ENCODE data around the gene ASB13.

Gene ASB13

DNA sequence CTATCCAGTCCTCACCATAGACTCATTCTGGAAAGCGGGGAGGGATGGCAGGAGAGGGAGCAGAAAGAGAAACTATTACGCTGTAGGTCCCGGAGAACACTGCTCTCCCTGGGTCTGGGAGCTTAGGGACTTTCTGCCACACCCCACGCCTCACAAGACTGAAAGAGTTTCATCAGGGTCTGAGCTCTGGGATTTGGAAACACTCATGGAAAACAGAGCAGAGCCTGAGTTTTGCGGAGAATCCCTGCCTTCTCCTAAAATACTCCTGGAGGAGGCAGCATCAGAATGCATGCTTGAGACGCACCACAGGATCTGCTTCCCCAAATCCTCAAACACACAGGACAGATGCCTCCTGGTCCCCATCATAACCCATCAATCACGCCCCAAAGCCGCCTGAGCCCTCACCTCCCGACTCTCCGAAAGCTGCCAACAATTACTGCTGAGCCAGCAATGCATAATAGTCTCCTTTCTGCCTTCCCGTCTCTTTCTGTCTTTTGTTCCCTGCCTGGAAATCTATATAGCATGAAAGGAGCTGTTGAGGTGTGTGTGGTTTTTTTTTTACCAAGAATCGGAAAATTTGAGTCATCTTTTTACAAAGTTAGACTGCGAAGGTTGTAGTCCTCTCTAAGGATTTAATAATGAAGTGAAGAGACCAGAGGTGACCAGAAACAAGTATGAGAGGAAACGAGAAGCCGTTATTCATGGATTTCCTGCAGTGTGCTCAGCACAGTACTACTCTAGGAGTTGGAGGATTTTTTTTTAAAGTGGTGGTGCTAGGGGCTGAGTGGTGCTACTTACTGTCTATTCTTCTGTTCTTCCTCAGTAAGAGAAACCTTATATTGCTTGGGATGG is 37.7 kb downstream of the ASB13 start:
- no peak for DNase-seq (ENCODE audit: low spot score)
- H3K4me3 ChIP-seq (ENCODE audit: low read length in 2 of 2): no peak overlapping the region
- no CpG with 5 or more reads among the region's 15 CpGs for WGBS, 2 donors (ENCODE audit: extremely low coverage in 2 of 2, insufficient read length in 2 of 2, insufficient replicate concordance in 1 of 2)
- no peak overlapping the region for H3K27ac ChIP-seq (replicated peaks; ENCODE audit: low read length)
- no peaks in the 10 kb centered on the region for H3K9me3 ChIP-seq (replicated peaks in 1 of 2; ENCODE audit: control insufficient read depth in 2 of 2, insufficient read depth in 1 of 2, low read depth in 1 of 2, low read length in 2 of 2)
- H3K4me1 ChIP-seq (ENCODE audit: control insufficient read depth in 2 of 2, insufficient read depth in 1 of 2, low read depth in 1 of 2, low read length in 2 of 2): peaks cover 0 to 9% of the 10 kb centered on the region in 2 donors
- no peak overlapping the region for H2BK120ac ChIP-seq (ENCODE audit: low read depth, low read length)
- no peak overlapping the region for H3K23ac ChIP-seq (ENCODE audit: low read depth, low read length, poor library complexity)
- H3K27me3 ChIP-seq (ENCODE audit: control insufficient read depth in 3 of 3, insufficient read depth in 3 of 3, low read depth in 1 of 3, low read length in 3 of 3): no peaks in the 10 kb centered on the region
- H3K79me1 ChIP-seq (ENCODE audit: low read depth, low read length): no peaks in the 10 kb centered on the region
- H2AFZ ChIP-seq (ENCODE audit: low read length): peak overlapping the region; percentile 85
- no peak overlapping the region for H2BK15ac ChIP-seq (ENCODE audit: low read length)
- H3K18ac ChIP-seq (ENCODE audit: low read length): no peak overlapping the region
- H3K36me3 ChIP-seq (replicated peaks in 1 of 2; ENCODE audit: control insufficient read depth in 2 of 2, insufficient read depth in 2 of 2, low read length in 2 of 2): no peaks in the 10 kb centered on the region
- H4K8ac ChIP-seq (ENCODE audit: low read depth, low read length): no peak overlapping the region
- no peak overlapping the region for H4K91ac ChIP-seq (ENCODE audit: low read depth, low read length, poor library complexity)
- H2BK5ac ChIP-seq (ENCODE audit: low read length): no peak overlapping the region
- H3K9ac ChIP-seq (ENCODE audit: low read depth, low read length, poor library complexity): no peak overlapping the region
- H3K4ac ChIP-seq (ENCODE audit: low read length): no peak overlapping the region
- no peak overlapping the region for H3K4me2 ChIP-seq (ENCODE audit: insufficient read depth, low read length, poor library complexity, severe bottlenecking)
- no peak overlapping the region for H2AK5ac ChIP-seq (ENCODE audit: low read depth, low read length)
- H3K14ac ChIP-seq (ENCODE audit: low read length): no peak overlapping the region
- H2BK12ac ChIP-seq (ENCODE audit: low read length): no peak overlapping the region

DNA sequence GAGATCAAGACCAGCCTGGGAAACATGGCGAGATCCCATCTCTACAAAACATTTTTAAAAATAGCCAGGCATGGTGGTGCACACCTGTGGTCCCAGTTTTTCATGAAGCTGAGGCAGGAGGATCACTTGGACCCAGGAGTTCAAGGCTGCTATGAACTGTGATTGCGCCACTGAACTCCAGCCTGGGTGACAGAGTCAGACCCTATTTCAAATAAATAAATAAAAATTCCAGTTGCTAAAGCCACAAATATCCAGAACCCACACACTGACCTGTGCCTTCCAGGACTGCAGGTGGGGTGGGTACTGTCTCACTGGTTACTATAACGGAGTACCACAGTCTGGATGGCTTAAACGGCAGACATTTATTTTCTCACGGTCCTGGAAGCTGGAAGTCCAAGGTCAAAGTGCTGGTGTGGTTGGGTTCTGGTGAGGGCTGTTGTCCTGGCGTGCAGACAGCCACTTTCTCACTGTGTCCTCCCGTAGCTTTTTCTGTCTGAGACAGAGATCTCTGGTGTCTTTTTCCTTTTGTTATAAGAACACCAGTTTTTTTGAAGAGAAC is 38.8 kb downstream of the ASB13 start:
- Histone ChIP-seq H3K18ac (ENCODE audit: low read length) (no peak overlapping the region), H2AFZ (ENCODE audit: low read length) (peak overlapping the region; percentile 85), H3K27ac (replicated peaks; ENCODE audit: low read length) (no peak overlapping the region), H2BK120ac (ENCODE audit: low read depth, low read length) (no peak overlapping the region), H4K8ac (ENCODE audit: low read depth, low read length) (no peak overlapping the region), H3K36me3 (replicated peaks in 1 of 2; ENCODE audit: control insufficient read depth in 2 of 2, insufficient read depth in 2 of 2, low read length in 2 of 2) (no peaks in the 10 kb centered on the region), H2BK5ac (ENCODE audit: low read length) (no peak overlapping the region), H2AK5ac (ENCODE audit: low read depth, low read length) (no peak overlapping the region), H2BK15ac (ENCODE audit: low read length) (no peak overlapping the region), H3K4me1 (ENCODE audit: control insufficient read depth in 2 of 2, insufficient read depth in 1 of 2, low read depth in 1 of 2, low read length in 2 of 2) (peaks cover 0 to 11% of the 10 kb centered on the region in 2 donors), H4K91ac (ENCODE audit: low read depth, low read length, poor library complexity) (no peak overlapping the region), H3K9ac (ENCODE audit: low read depth, low read length, poor library complexity) (no peak overlapping the region), H3K9me3 (replicated peaks in 1 of 2; ENCODE audit: control insufficient read depth in 2 of 2, insufficient read depth in 1 of 2, low read depth in 1 of 2, low read length in 2 of 2) (no peaks in the 10 kb centered on the region), H2BK12ac (ENCODE audit: low read length) (no peak overlapping the region), H3K4me3 (ENCODE audit: low read length in 2 of 2) (no peak overlapping the region), H3K14ac (ENCODE audit: low read length) (no peak overlapping the region), H3K27me3 (ENCODE audit: control insufficient read depth in 3 of 3, insufficient read depth in 3 of 3, low read depth in 1 of 3, low read length in 3 of 3) (no peaks in the 10 kb centered on the region), H3K4ac (ENCODE audit: low read length) (no peak overlapping the region), H3K79me1 (ENCODE audit: low read depth, low read length) (no peaks in the 10 kb centered on the region), H3K4me2 (ENCODE audit: insufficient read depth, low read length, poor library complexity, severe bottlenecking) (no peak overlapping the region), H3K23ac (ENCODE audit: low read depth, low read length, poor library complexity) (no peak overlapping the region)
- no CpG with 5 or more reads among the region's 7 CpGs for WGBS, 2 donors (ENCODE audit: extremely low coverage in 2 of 2, insufficient read length in 2 of 2, insufficient replicate concordance in 1 of 2)
- DNase-seq (ENCODE audit: low spot score): no peak

GRCh38 chr10:5625992-5626777 is 40.2 kb downstream of the ASB13 start:
- Histone ChIP-seq H2BK15ac (ENCODE audit: low read length) (no peak overlapping the region), H3K23ac (ENCODE audit: low read depth, low read length, poor library complexity) (peak overlapping the region; percentile 8)

DNA sequence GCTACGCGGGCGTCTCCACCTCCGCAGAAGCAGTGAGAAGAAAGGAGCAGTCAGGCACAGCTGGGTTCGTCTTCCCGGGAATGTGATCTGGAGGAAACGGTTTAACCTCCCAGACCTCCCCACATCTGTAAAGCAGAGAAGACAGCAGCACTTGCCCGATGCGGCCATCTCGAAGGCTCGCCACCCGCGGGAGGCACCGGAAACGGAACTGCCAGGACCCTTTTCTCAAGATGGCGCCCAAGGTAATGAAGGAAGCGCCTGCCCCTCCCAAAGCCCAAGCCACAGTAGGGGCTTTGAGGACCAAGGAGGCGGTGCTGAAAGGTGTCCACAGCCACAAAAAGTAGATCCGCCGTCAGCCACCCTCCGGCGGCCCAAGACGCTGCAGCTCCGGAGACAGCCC is 41.7 kb downstream of the ASB13 start:
- Histone ChIP-seq H4K8ac (ENCODE audit: low read depth, low read length) (no peak overlapping the region), H3K36me3 (replicated peaks in 1 of 2; ENCODE audit: control insufficient read depth in 2 of 2, insufficient read depth in 2 of 2, low read length in 2 of 2) (no peaks in the 10 kb centered on the region), H3K27me3 (ENCODE audit: control insufficient read depth in 3 of 3, insufficient read depth in 3 of 3, low read depth in 1 of 3, low read length in 3 of 3) (no peaks in the 10 kb centered on the region), H3K23ac (ENCODE audit: low read depth, low read length, poor library complexity) (peak overlapping the region; percentile 17), H3K14ac (ENCODE audit: low read length) (no peak overlapping the region), H2BK5ac (ENCODE audit: low read length) (no peak overlapping the region), H2AFZ (ENCODE audit: low read length) (peak overlapping the region; percentile 10), H3K9ac (ENCODE audit: low read depth, low read length, poor library complexity) (no peak overlapping the region), H3K79me1 (ENCODE audit: low read depth, low read length) (no peaks in the 10 kb centered on the region), H3K4me2 (ENCODE audit: insufficient read depth, low read length, poor library complexity, severe bottlenecking) (no peak overlapping the region), H3K27ac (replicated peaks; ENCODE audit: low read length) (no peak overlapping the region), H3K9me3 (replicated peaks in 1 of 2; ENCODE audit: control insufficient read depth in 2 of 2, insufficient read depth in 1 of 2, low read depth in 1 of 2, low read length in 2 of 2) (no peaks in the 10 kb centered on the region), H4K91ac (ENCODE audit: low read depth, low read length, poor library complexity) (no peak overlapping the region), H2BK120ac (ENCODE audit: low read depth, low read length) (peak overlapping the region; percentile 81), H2BK12ac (ENCODE audit: low read length) (no peak overlapping the region), H3K18ac (ENCODE audit: low read length) (peak overlapping the region; percentile 53), H3K4me1 (ENCODE audit: control insufficient read depth in 2 of 2, insufficient read depth in 1 of 2, low read depth in 1 of 2, low read length in 2 of 2) (peaks cover 4 to 12% of the 10 kb centered on the region in 2 donors), H2BK15ac (ENCODE audit: low read length) (peak overlapping the region; percentile 56), H3K4me3 (ENCODE audit: low read length in 2 of 2) (no peak overlapping the region), H3K4ac (ENCODE audit: low read length) (no peak overlapping the region), H2AK5ac (ENCODE audit: low read depth, low read length) (peak overlapping the region; percentile 42)
- no CpG with 5 or more reads among the region's 24 CpGs for WGBS, 2 donors (ENCODE audit: extremely low coverage in 2 of 2, insufficient read length in 2 of 2, insufficient replicate concordance in 1 of 2)
- no peak for DNase-seq (ENCODE audit: low spot score)

More at GRCh38 chr10:5625992-5626777, 40.2 kb downstream of the ASB13 start:
- Histone ChIP-seq H2BK12ac (ENCODE audit: low read length) (no peak overlapping the region), H3K79me1 (ENCODE audit: low read depth, low read length) (no peaks in the 10 kb centered on the region), H4K8ac (ENCODE audit: low read depth, low read length) (no peak overlapping the region), H3K9me3 (replicated peaks in 1 of 2; ENCODE audit: control insufficient read depth in 2 of 2, insufficient read depth in 1 of 2, low read depth in 1 of 2, low read length in 2 of 2) (no peaks in the 10 kb centered on the region), H3K9ac (ENCODE audit: low read depth, low read length, poor library complexity) (no peak overlapping the region), H3K27ac (replicated peaks; ENCODE audit: low read length) (no peak overlapping the region), H3K4me1 (ENCODE audit: control insufficient read depth in 2 of 2, insufficient read depth in 1 of 2, low read depth in 1 of 2, low read length in 2 of 2) (peaks cover 0 to 11% of the 10 kb centered on the region in 2 donors), H3K4ac (ENCODE audit: low read length) (no peak overlapping the region), H2AFZ (ENCODE audit: low read length) (no peak overlapping the region), H3K36me3 (replicated peaks in 1 of 2; ENCODE audit: control insufficient read depth in 2 of 2, insufficient read depth in 2 of 2, low read length in 2 of 2) (no peaks in the 10 kb centered on the region), H3K4me3 (ENCODE audit: low read length in 2 of 2) (peak overlapping the region in 1 of 2 donors; percentile 2), H3K14ac (ENCODE audit: low read length) (no peak overlapping the region), H4K91ac (ENCODE audit: low read depth, low read length, poor library complexity) (no peak overlapping the region), H3K18ac (ENCODE audit: low read length) (peak overlapping the region; percentile 21), H2BK5ac (ENCODE audit: low read length) (no peak overlapping the region), H2BK120ac (ENCODE audit: low read depth, low read length) (no peak overlapping the region), H3K4me2 (ENCODE audit: insufficient read depth, low read length, poor library complexity, severe bottlenecking) (no peak overlapping the region), H3K27me3 (ENCODE audit: control insufficient read depth in 3 of 3, insufficient read depth in 3 of 3, low read depth in 1 of 3, low read length in 3 of 3) (no peaks in the 10 kb centered on the region), H2AK5ac (ENCODE audit: low read depth, low read length) (peak overlapping the region; percentile 36)
- WGBS, 2 donors (ENCODE audit: extremely low coverage in 2 of 2, insufficient read length in 2 of 2, insufficient replicate concordance in 1 of 2): no CpG with 5 or more reads among the region's 13 CpGs
- no peak for DNase-seq (ENCODE audit: low spot score)
